Measurements from ENCODE around the gene BST2. TPM values are rescaled to one million over a fixed set of nuclear protein-coding genes. Genes with fewer than 3 reads are reported as not detected.

BST2 gene
- total and polyA plus RNA-seq, 9 of the 15 experiments (the other 6 are each of a cell fraction or from before 2014, with no cell fraction given): 11.2 to 232 (median 151) TPM

- TF ChIP-seq MGA (IDR thresholded peaks at IDR 0.05): no peak
- TF ChIP-seq PHB (CRISPR knock-in tag; IDR thresholded peaks at IDR 0.05): no peak
- TF ChIP-seq POLR2A (conservative IDR thresholded peaks at IDR 0.05): no peak
- no peak for TF ChIP-seq ZBED1 (IDR thresholded peaks at IDR 0.05)
- no peak for TF ChIP-seq EGR1 (conservative IDR thresholded peaks at IDR 0.05)
- no peak for TF ChIP-seq ZEB2 (IDR thresholded peaks at IDR 0.05)
- no peak for TF ChIP-seq ZBTB8A (IDR thresholded peaks at IDR 0.05; ENCODE audit: partially characterized antibody)
- TF ChIP-seq RAD21 (CRISPR knock-in tag; conservative IDR thresholded peaks at IDR 0.05 in 1 of 2, IDR thresholded peaks at IDR 0.05 in 1 of 2): 0 out of 4 replicates have a peak, but pooled peaks of 1 of the 2 experiments have one; percentile 4
- no peak for TF ChIP-seq BRD4 (IDR thresholded peaks at IDR 0.05)
- TF ChIP-seq ATF7 (IDR thresholded peaks at IDR 0.05): no peak
- no peak for TF ChIP-seq ZNF217 (CRISPR knock-in tag; IDR thresholded peaks at IDR 0.05)
- 0 out of 2 replicates have a peak, but pooled peaks have one; percentile 55 for TF ChIP-seq GATAD2A (IDR thresholded peaks at IDR 0.05)
- TF ChIP-seq TAF9B (IDR thresholded peaks at IDR 0.05; ENCODE audit: partially characterized antibody): no peak
- no peak for TF ChIP-seq HNRNPL (IDR thresholded peaks at IDR 0.05; ENCODE audit: low read depth, low read length)
- TF ChIP-seq ARNT (IDR thresholded peaks at IDR 0.05): 0 out of 4 replicates have a peak, but pooled peaks of 1 of the 2 experiments have one; percentile 86
- TF ChIP-seq RBM25 (IDR thresholded peaks at IDR 0.05; ENCODE audit: low read depth, low read length, severe bottlenecking): no peak
- no peak for TF ChIP-seq RFX5 (IDR thresholded peaks at IDR 0.05; ENCODE audit: low read depth, low read length)
- no peak for TF ChIP-seq ZKSCAN1 (IDR thresholded peaks at IDR 0.05; ENCODE audit: low read depth, low read length)
Observed at GRCh38 chr19:17419154-17419620, 13.8 kb upstream of the BST2 start (continued).
